HL-60/S4 treated with phorbol 12-myristate 13-acetate at 8.2 ng/mL for 4 days and 3 days (cell line): ENCODE data around the gene THRSP.
"Not testable (repeated sequence)": the region's sequence is repeated elsewhere in the genome, so short reads cannot be mapped to it uniquely, and the experiment has no call there.

Experiments used
- in situ Hi-C: fragments of 300-500 bp; cut with MboI; formaldehyde crosslinking; loops from 2 replicates; pipeline ENCODE4 v1.15.0; 2022; ENCODE audit warnings: low sequenced_read_pairs

The THRSP gene

DNA sequence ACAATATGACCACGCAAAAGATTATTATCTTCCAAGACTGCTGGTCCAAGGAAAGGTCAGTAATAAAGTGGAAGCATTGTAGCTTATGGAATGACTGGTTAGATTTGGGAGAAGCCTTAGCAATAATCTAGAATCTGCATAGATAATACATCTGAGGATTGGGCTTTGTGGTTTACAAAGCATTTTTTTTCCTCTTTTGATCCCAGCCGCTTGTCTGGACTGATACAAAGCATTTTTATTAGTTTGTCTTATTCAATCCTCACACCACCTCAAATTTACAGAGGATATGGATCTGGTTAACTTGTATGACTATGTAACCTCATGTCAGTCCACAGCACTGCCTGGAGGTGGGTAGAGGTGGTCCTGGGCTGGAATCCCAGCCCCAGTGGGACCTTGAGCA is 990 bp upstream of the THRSP start:
- in situ Hi-C loops = no loop called here

DNA sequence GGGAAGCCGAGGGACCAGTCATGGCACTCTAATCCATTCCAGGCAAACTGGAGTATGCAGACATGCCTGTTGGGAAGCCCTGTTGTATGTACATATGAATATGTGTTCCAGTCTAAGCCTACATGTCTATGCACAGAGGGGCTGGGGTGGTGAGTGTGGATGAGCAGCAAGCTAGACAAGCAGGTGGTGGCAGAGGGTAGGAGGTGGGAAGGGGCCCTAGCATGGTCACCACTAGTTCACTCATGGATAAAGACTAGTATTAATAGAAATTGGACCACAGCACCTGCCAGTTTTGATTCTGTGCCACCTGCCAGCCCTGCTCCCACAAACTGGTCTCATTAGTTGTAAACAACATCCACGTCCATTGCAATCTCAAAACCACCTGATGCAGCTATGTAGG is 1.5 kb downstream of the THRSP start:
- in situ Hi-C loops = no loop called here

DNA sequence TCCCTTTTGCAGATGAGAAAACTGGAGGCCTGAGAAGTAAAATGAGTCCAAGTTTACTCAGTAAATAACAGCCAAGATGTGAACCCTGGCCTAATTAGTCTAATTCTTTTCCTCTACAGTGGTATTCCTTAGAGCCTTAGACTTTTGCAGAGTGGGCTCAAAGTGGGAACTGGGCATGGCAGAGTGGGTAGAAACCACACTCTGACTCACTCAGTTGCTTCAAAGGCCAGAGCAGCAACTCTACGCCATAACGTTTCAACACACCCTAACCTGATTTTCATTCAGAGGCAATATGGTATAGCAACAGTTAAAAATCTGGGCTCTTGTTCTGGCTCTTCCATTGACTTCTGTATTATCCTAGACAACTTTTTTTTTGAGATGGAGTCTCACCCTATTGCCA is 2.8 kb downstream of the THRSP start:
- in situ Hi-C loops = no loop called here

GRCh38 chr11:78067704-78068103 is 4.0 kb downstream of the THRSP start:
- in situ Hi-C loops = no loop called here

DNA sequence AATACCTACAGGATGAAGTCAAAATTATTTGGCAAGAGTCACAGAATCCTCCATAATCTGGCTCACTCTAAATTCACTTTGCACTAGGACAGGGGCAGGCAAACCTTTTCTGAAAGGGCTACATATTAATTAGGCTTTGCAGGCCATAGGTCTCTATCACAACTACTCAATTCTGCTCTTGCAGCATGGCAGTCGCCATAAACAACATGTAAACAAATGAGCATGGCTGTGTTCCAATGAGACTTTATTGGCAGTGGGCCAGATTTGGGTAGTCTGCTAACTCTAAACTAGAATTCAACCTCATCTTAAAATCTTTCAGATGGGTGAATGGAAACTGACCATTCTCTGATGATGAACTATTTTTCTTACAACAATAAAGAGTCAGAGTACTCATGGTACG is 5.8 kb downstream of the THRSP start:
- in situ Hi-C loops = no loop called here

GRCh38 chr11:78070621-78071020 is 7.0 kb downstream of the THRSP start:
- in situ Hi-C loops = no loop called here

DNA sequence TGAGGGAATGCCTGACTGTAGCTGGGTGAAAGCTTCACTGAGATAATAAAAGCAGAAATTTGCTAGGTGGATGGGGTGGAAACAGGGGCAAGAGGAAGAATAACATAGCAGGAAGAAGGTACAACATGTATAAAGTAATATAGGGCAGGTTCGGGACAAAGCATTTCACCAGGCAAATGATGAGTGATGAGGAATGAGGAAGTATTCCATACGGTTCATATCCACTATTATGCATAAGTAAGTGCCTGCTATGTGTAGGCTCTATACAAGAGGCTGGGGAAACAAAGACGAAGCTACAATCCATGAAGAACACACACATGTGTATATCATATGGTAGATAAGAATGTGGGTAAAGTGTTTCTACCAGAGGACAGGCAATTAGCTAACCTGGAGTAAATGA is 8.1 kb downstream of the THRSP start:
- in situ Hi-C loops = no loop called here

- in situ Hi-C loops = no loop called here
Observed at GRCh38 chr11:78072455-78072854, 8.8 kb downstream of the THRSP start.

DNA sequence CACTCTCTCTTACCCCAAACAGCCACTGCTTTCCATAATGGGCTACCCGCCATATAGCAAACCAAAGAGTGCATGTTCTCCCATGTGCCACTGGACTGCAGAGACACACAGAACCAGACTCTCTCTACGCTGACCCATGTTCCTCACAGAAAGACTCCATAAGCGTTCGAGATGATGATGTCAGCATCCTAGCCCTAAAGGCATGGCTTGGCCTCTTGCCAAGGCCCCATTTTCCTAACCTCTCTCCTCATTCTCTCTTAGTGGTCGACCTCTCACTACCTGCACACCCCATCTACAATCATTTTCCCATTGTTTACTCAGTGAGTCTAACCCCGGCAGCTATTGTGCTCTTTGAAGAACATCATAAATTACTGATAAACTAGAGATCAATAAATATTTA is 11.1 kb downstream of the THRSP start:
- in situ Hi-C loops = no loop called here

DNA sequence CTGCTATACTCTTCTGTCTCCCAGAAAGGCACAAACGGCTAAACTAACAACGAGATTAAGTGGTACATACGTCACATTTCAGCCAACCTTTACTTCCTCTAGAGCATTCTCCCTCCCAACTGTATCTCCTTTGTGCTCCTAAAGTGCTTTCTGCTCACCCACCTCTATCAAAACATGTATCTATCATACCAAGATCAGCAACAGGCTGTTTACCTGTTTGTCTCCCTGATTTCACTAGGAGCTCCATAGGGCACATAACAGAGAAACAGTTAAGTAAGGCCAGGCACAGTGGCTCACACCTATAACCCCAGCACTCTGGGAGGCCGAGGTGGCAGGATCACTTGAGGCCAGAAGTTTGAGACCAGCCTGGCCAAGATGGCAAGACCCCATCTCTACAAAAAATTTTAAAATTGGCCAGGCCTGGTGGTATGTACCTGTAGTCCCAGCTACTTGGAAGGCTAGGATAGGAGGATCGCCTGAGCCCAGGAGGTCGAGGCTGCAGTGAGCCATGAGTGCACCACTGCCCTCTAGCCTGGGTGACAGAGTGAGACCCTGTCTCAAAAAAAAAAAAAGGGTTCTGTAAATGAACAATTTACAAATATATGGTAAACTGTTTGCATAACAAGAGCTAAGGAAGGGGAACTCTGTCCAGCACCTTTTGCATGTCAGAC is 13.2 kb downstream of the THRSP start:
- in situ Hi-C loops = no loop called here

GRCh38 chr11:78077592-78077991 is 13.9 kb downstream of the THRSP start:
- in situ Hi-C loops = not testable (repeated sequence)

- in situ Hi-C loops = no loop called here
Observed at GRCh38 chr11:78078218-78079167, 14.8 kb downstream of the THRSP start.

DNA sequence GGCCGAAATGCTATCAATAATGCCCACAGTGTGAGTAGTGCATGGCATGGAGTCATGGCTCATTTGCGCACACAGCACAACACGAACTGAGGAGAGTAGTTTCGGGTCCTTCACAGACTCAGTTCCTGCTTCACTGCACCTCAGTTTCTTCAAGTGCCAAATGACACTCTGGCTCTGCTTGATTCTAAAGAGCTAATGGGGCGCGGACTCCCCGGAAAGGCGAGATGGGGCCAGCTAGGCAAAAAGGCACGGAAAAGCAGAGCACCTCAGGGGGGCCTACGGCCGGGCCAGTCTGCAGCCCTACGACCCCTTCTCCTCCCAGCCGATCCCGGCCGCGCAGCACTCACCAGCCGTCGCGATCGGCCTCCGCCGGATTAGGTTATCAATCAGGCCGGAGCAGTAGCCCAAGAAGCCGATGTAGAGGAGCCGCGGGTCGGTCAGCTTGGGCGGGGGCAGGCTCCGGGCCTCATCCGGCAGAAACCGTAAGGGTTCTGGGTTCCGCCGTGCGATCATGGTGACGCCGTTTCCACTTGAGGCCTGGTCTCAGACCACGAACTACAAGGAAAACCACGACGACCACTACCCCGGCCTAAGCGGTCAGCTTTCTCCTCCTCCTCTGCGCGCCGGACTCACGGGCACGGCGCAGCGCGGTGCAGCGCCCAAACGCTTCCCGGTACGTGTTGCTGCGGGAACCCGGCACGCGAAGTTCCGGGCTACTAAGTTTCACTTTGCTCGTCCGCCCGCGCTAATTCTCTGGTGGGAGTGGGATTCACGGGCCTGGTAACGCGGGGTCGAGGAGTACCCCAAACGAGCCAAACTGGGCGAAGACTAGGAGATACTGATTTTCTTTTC is 15.8 kb downstream of the THRSP start, which contains the start of gene NDUFC2:
NDUFC2 (minus strand) TSS at position 631 of the 852 bp plus-strand sequence; CDS start at position 513, 118 bp downstream.
- in situ Hi-C loops = no loop called here

DNA sequence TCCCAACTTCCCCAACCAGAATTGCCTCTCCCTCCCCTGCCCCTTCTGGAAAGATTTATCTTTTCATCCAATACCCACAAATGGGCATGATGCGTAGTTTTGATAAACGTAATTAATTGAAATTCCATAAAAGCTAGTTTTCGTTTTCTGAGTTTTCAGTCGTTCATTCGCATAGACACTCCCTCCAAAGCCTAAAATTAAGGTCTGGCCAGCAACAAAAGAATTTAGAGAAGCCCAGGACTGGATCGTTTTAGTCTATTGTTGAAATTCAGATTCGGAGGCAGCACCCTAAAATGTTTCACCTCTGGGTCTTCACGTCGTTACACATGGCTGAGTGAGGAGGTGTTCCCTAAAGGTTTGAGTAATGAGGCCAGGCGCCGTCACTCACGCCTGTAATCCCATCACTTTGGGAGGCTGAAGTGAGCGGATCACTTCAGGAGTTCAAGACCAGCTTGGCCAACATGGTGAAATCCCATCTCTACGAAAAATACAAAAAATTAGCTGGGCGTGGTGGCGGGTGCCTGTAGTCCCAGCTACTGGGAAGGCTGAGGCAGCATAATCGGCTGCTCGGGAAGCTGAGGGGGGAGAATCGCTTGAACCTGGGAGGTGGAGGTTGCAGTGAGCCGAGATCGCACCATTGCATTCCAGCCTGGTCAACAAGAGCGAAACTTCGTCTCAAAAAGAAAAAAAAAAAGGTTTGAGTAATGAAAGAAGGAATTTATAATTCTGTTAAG is 16.6 kb downstream of the THRSP start:
- in situ Hi-C loops = no loop called here

GRCh38 chr11:78080818-78081495 is 17.3 kb downstream of the THRSP start:
- in situ Hi-C loops = no loop called here

GRCh38 chr11:78081583-78081982 is 17.9 kb downstream of the THRSP start:
- in situ Hi-C loops = no loop called here

DNA sequence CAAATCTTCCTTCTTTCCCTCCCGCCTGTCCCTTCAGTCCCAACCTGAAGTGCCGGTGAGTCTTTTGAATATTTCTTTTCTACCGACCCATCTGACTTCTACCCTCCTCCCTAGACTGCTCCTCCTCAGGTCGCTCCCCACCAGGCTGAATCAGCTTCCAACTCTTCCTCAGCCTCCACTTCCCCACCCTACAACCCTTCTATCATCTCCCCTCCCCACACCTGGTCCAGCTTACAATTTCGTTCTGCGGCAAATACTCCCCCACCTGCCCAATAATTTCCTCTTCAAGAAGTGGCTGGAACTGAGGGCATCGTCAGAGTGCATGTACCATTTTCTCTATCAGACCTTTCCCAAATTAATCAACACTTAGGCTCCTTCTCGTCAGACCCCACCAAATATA is 18.5 kb downstream of the THRSP start:
- in situ Hi-C loops = no loop called here

DNA sequence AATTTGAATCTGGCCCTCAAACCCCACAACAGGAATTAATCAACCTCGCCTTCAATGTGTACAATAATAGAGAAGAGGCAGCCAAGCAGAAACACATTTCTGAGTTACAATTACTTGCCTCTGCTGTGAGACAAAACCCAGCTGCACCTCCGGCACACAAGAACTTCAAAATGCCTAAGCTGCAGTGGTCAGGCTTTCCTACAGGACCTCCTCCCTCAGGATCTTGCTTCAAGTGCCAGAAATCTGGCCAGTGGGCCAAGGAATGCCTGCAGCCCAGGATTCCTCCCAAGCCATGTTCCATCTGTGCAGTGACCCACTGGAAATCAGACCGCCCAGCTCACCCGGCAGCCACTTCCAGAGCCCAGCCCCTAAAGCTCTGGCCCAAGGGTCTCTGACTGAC is 19.4 kb downstream of the THRSP start:
- in situ Hi-C loops = no loop called here

- in situ Hi-C loops = not testable (repeated sequence)
Observed at GRCh38 chr11:78084506-78084905, 20.8 kb downstream of the THRSP start.

DNA sequence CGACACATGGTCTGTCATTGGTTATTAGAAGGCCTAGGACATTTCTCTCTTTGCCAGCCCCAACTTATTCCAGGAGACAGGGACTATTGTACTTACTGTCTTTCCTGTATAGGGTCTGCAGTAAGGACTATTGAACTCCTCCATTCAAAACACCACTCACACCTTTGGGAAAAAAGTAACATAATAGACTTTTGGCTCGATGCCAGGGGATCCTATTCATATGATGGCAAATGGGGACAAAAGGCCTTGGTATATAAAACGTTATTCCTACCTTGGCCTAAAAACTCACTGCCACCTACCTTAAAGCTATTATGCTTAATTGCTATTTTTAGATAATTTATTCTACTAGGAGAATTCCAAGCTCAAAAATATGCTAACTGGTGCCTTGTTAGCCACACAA is 22.3 kb downstream of the THRSP start:
- in situ Hi-C loops = no loop called here
